SK-N-SH treated with all-trans-retinoic acid at 6 μM for 48 hours (cell line): ENCODE data around the gene FPR2.

Experiments used
- ATAC-seq: fragments of 200-7000 bp; cut with Tn5 transposase; 3 replicates; pipeline ENCODE4 v1.9.1; 2020; ENCODE audit warnings: mild to moderate bottlenecking, moderate library complexity
- ARNTL ChIP-seq: fragments of 450-650 bp; formaldehyde crosslinking; IDR thresholded peaks from 2 replicates; pipeline ENCODE4 v1.5.0; 2020; ENCODE audit warnings: low read depth, mild to moderate bottlenecking, moderate library complexity, borderline replicate concordance
- BACH2 ChIP-seq: fragments of 250-450 bp; sonication (Bioruptor Pico); IDR thresholded peaks from 2 replicates; pipeline ENCODE4 v1.9.0; 2021; ENCODE audit warnings: mild to moderate bottlenecking, borderline replicate concordance
- CREB5 ChIP-seq: fragments of 250-450 bp; sonication (Bioruptor Pico); IDR thresholded peaks from 2 replicates; pipeline ENCODE4 v1.5.1; 2020; ENCODE audit warnings: low read depth, mild to moderate bottlenecking, moderate library complexity
- CSDC2 ChIP-seq: fragments of 250-450 bp; sonication (Bioruptor Pico); IDR thresholded peaks from 2 replicates; pipeline ENCODE4 v1.5.0; 2020; ENCODE audit warnings: mild to moderate bottlenecking, moderate library complexity
- CSRNP3 ChIP-seq: fragments of 250-450 bp; sonication (Bioruptor Pico); IDR thresholded peaks from 2 replicates; pipeline ENCODE4 v1.5.1; 2021; ENCODE audit warnings: mild to moderate bottlenecking, moderate library complexity
- ESRRG ChIP-seq: fragments of 250-450 bp; sonication (Bioruptor Pico); IDR thresholded peaks from 2 replicates; pipeline ENCODE4 v1.6.1; 2021; ENCODE audit warnings: mild to moderate bottlenecking
- GLIS3 ChIP-seq: fragments of 250-450 bp; sonication (Bioruptor Pico); IDR thresholded peaks from 2 replicates; pipeline ENCODE4 v1.5.0; 2020; ENCODE audit warnings: mild to moderate bottlenecking, moderate library complexity
- ISL1 ChIP-seq: fragments of 250-450 bp; sonication (Bioruptor Pico); IDR thresholded peaks from 2 replicates; pipeline ENCODE4 v2.1.2; 2022; ENCODE audit warnings: mild to moderate bottlenecking, moderate library complexity
- OSR1 ChIP-seq: fragments of 250-450 bp; sonication (Bioruptor Pico); IDR thresholded peaks from 2 replicates; pipeline ENCODE4 v1.8.0; 2022; ENCODE audit warnings: moderate library complexity, mild to moderate bottlenecking, inconsistent platforms
- PATZ1 ChIP-seq: fragments of 250-450 bp; sonication (Bioruptor Pico); IDR thresholded peaks from 2 replicates; pipeline ENCODE4 v1.8.0; 2020; ENCODE audit warnings: mild to moderate bottlenecking, moderate library complexity, borderline replicate concordance
- POU6F1 ChIP-seq: fragments of 250-450 bp; sonication (Bioruptor Pico); IDR thresholded peaks from 2 replicates; pipeline ENCODE4 v1.8.0; 2021; ENCODE audit warnings: low read depth, mild to moderate bottlenecking, moderate library complexity, borderline replicate concordance
- PPARA ChIP-seq: fragments of 250-450 bp; sonication (Bioruptor Pico); IDR thresholded peaks from 2 replicates; pipeline ENCODE4 v1.5.0; 2020; ENCODE audit warnings: mild to moderate bottlenecking, borderline replicate concordance
- RARB ChIP-seq: fragments of 250-450 bp; sonication (Bioruptor Pico); IDR thresholded peaks from 2 replicates; pipeline ENCODE4 v1.8.0; 2021; ENCODE audit warnings: mild to moderate bottlenecking, moderate library complexity
- SNAI2 ChIP-seq: fragments of 250-450 bp; sonication (Bioruptor Pico); IDR thresholded peaks from 2 replicates; pipeline ENCODE4 v1.5.0; 2020; ENCODE audit warnings: mild to moderate bottlenecking, moderate library complexity
- TCF4 ChIP-seq: fragments of 250-450 bp; sonication (Bioruptor Pico); IDR thresholded peaks from 2 replicates; pipeline ENCODE4 v1.8.0; 2021; ENCODE audit warnings: mild to moderate bottlenecking, moderate library complexity, borderline replicate concordance
- TOX ChIP-seq: fragments of 250-450 bp; sonication (Bioruptor Pico); IDR thresholded peaks from 2 replicates; pipeline ENCODE4 v1.8.0; 2021; ENCODE audit warnings: mild to moderate bottlenecking, moderate library complexity, borderline replicate concordance
- TSHZ2 ChIP-seq: fragments of 250-450 bp; sonication (Bioruptor Pico); IDR thresholded peaks from 2 replicates; pipeline ENCODE4 v1.5.0; 2020; ENCODE audit warnings: mild to moderate bottlenecking, moderate library complexity
- ZC3H10 ChIP-seq: fragments of 250-450 bp; sonication (Bioruptor Pico); IDR thresholded peaks from 2 replicates; pipeline ENCODE4 v1.5.1; 2021; ENCODE audit warnings: mild to moderate bottlenecking, moderate library complexity
- ZFP3 ChIP-seq: fragments of 250-450 bp; sonication (Bioruptor Pico); IDR thresholded peaks from 2 replicates; pipeline ENCODE4 v1.5.0; 2020; ENCODE audit warnings: mild to moderate bottlenecking, moderate library complexity
- ZFP30 ChIP-seq: fragments of 450-650 bp; formaldehyde crosslinking; IDR thresholded peaks from 2 replicates; pipeline ENCODE4 v1.5.0; 2022; ENCODE audit warnings: mild to moderate bottlenecking, moderate library complexity
- ZNF565 ChIP-seq: fragments of 450-650 bp; formaldehyde crosslinking; conservative IDR thresholded peaks from 2 replicates; pipeline ENCODE4 v1.5.0; 2020; ENCODE audit warnings: low read depth, mild to moderate bottlenecking, moderate library complexity
- ZNF70 ChIP-seq: fragments of 450-650 bp; formaldehyde crosslinking; IDR thresholded peaks from 2 replicates; pipeline ENCODE4 v1.5.0; 2020; ENCODE audit warnings: mild to moderate bottlenecking, moderate library complexity
- ZNF8 ChIP-seq: fragments of 450-650 bp; formaldehyde crosslinking; IDR thresholded peaks from 2 replicates; pipeline ENCODE4 v1.5.0; 2020; ENCODE audit warnings: mild to moderate bottlenecking, moderate library complexity

The FPR2 gene

GRCh38 chr19:51808333-51808986, 47.5 kb downstream of the FPR2 start:
- ATAC-seq: peak; percentile 77
- TF ChIP-seq ZNF70 (no peak), RARB (no peak), ZC3H10 (CRISPR knock-in tag) (no peak), ZFP30 (CRISPR knock-in tag) (no peak), SNAI2 (CRISPR knock-in tag) (no peak), ZFP3 (CRISPR knock-in tag) (no peak), ZNF8 (no peak), ESRRG (CRISPR knock-in tag) (no peak), CSRNP3 (CRISPR knock-in tag) (no peak), POU6F1 (CRISPR knock-in tag) (no peak), TSHZ2 (no peak), ARNTL (CRISPR knock-in tag) (no peak), BACH2 (no peak), PATZ1 (CRISPR knock-in tag) (no peak), ZNF565 (CRISPR knock-in tag) (no peak), TOX (no peak), GLIS3 (CRISPR knock-in tag) (no peak), CREB5 (no peak), TCF4 (CRISPR knock-in tag) (no peak)

- ATAC-seq: no peak
- TF ChIP-seq PATZ1 (CRISPR knock-in tag): no peak
- no peak for TF ChIP-seq ZNF8
- TF ChIP-seq ZFP3 (CRISPR knock-in tag): no peak
- no peak for TF ChIP-seq ZNF565 (CRISPR knock-in tag)
- no peak for TF ChIP-seq POU6F1 (CRISPR knock-in tag)
- no peak for TF ChIP-seq ISL1 (CRISPR knock-in tag)
- no peak for TF ChIP-seq PPARA (CRISPR knock-in tag)
- TF ChIP-seq ZNF70: no peak
- no peak for TF ChIP-seq OSR1
- TF ChIP-seq CSDC2 (CRISPR knock-in tag): no peak
- TF ChIP-seq TSHZ2: no peak
- no peak for TF ChIP-seq ZFP30 (CRISPR knock-in tag)
- TF ChIP-seq RARB: no peak
Observed at GRCh38 chr19:51809787-51810186, 48.8 kb downstream of the FPR2 start.
